ENCODE data around the gene MT1E. TPM values are rescaled to one million over a fixed set of nuclear protein-coding genes. Genes with fewer than 3 reads are reported as not detected.

MT1E gene
- total RNA-seq, 1 experiment from 2014 or later, result 50.6 TPM

- Histone ChIP-seq H3K36me3 (ENCODE audit: insufficient read depth, low read length, poor library complexity, severe bottlenecking) (no peaks in the 10 kb centered on the region), H3K27me3 (replicated peaks; ENCODE audit: insufficient read depth, low read depth, low read length, poor library complexity) (peaks cover 66% of the 10 kb centered on the region), H3K9me3 (ENCODE audit: low read depth, low read length, poor library complexity, severe bottlenecking) (no peaks in the 10 kb centered on the region), H3K4me1 (ENCODE audit: insufficient read depth, low read length, poor library complexity, severe bottlenecking) (no peaks in the 10 kb centered on the region), H3K27ac (ENCODE audit: low read depth, low read length, poor library complexity, severe bottlenecking) (no peak overlapping the region), H3K4me3 (ENCODE audit: low read depth, low read length, poor library complexity, severe bottlenecking) (no peak overlapping the region)
- ChIA-PET POLR2A (ENCODE audit: low non-redundant PET) (no interaction called here), CTCF (interaction anchor here (0.7 kb wide), 1 partner anchor 137 kb away, joined by 3 read pairs; no protein-coding TSS in a partner anchor)
- DNase-seq (ENCODE audit: low spot score), result no peak
- TF ChIP-seq CTCF (conservative IDR thresholded peaks at IDR 0.05; ENCODE audit: low read depth, low read length), result no peak
- TF ChIP-seq EZH2 (IDR thresholded peaks at IDR 0.05; ENCODE audit: borderline replicate concordance, low read depth, low read length, poor library complexity, severe bottlenecking), result no peak
- intact Hi-C loops (cut with micrococcal nuclease; ENCODE audit: unreplicated experiment), result no loop called here
- no TSS peak for BruUV-seq (replicated peaks)
Measured at GRCh38 chr16:56633535-56633934, 8.0 kb downstream of the MT1E start.

GRCh38 chr16:56634715-56635440 lies 9.3 kb downstream of the MT1E start:
- CTCF ChIA-PET, result no interaction called here
- H3K27me3 ChIP-seq (replicated peaks; ENCODE audit: insufficient read depth, low read depth, low read length, poor library complexity), result peaks cover 79% of the 10 kb centered on the region

GRCh38 chr16:56635441-56635967 lies 9.9 kb downstream of the MT1E start:
- TF ChIP-seq CTCF (conservative IDR thresholded peaks at IDR 0.05; ENCODE audit: low read depth, low read length) (no peak), EZH2 (IDR thresholded peaks at IDR 0.05; ENCODE audit: borderline replicate concordance, low read depth, low read length, poor library complexity, severe bottlenecking) (no peak)
- Histone ChIP-seq H3K4me3 (ENCODE audit: low read depth, low read length, poor library complexity, severe bottlenecking) (no peak overlapping the region), H3K27me3 (replicated peaks; ENCODE audit: insufficient read depth, low read depth, low read length, poor library complexity) (peaks cover 82% of the 10 kb centered on the region), H3K27ac (ENCODE audit: low read depth, low read length, poor library complexity, severe bottlenecking) (no peak overlapping the region), H3K9me3 (ENCODE audit: low read depth, low read length, poor library complexity, severe bottlenecking) (no peaks in the 10 kb centered on the region), H3K36me3 (ENCODE audit: insufficient read depth, low read length, poor library complexity, severe bottlenecking) (no peaks in the 10 kb centered on the region), H3K4me1 (ENCODE audit: insufficient read depth, low read length, poor library complexity, severe bottlenecking) (no peaks in the 10 kb centered on the region)
- intact Hi-C loops (cut with micrococcal nuclease; ENCODE audit: unreplicated experiment), result no loop called here
- BruUV-seq (replicated peaks), result no TSS peak
- ChIA-PET CTCF (no interaction called here), POLR2A (ENCODE audit: low non-redundant PET) (no interaction called here)
- no peak for DNase-seq (ENCODE audit: low spot score)

More at GRCh38 chr16:56634715-56635440, 9.3 kb downstream of the MT1E start:
- Histone ChIP-seq H3K36me3 (ENCODE audit: insufficient read depth, low read length, poor library complexity, severe bottlenecking) (no peaks in the 10 kb centered on the region), H3K9me3 (ENCODE audit: low read depth, low read length, poor library complexity, severe bottlenecking) (no peaks in the 10 kb centered on the region), H3K4me3 (ENCODE audit: low read depth, low read length, poor library complexity, severe bottlenecking) (no peak overlapping the region), H3K27ac (ENCODE audit: low read depth, low read length, poor library complexity, severe bottlenecking) (no peak overlapping the region), H3K4me1 (ENCODE audit: insufficient read depth, low read length, poor library complexity, severe bottlenecking) (no peaks in the 10 kb centered on the region)
- intact Hi-C loops (cut with micrococcal nuclease; ENCODE audit: unreplicated experiment), result no loop called here
- no TSS peak for BruUV-seq (replicated peaks)
- no peak for TF ChIP-seq EZH2 (IDR thresholded peaks at IDR 0.05; ENCODE audit: borderline replicate concordance, low read depth, low read length, poor library complexity, severe bottlenecking)
- no peak for TF ChIP-seq CTCF (conservative IDR thresholded peaks at IDR 0.05; ENCODE audit: low read depth, low read length)
- DNase-seq (ENCODE audit: low spot score), result no peak
- POLR2A ChIA-PET (ENCODE audit: low non-redundant PET), result no interaction called here
